Mesenchymal stem cell (in vitro differentiated cells and primary cell): ENCODE measurements around the gene TAS2R14.
A peak's percentile ranks its signal among the peaks of the same experiment; 100 is the strongest.

Experiments used
- DNase-seq: peaks from one replicate; pipeline ENCODE4 v3.0.0-alpha.2; 2013
- H2AFZ ChIP-seq: one replicate; pipeline ENCODE4 v1.6.1; 2013; ENCODE audit warnings: low read depth, mild to moderate bottlenecking, control low read depth, inconsistent platforms, low read length, moderate library complexity
- H2AK5ac ChIP-seq: 2 replicates; pipeline ENCODE4 v1.6.1; 2013; ENCODE audit warnings: low read length, moderate library complexity, mild to moderate bottlenecking, inconsistent platforms; ENCODE audit not compliant: severe bottlenecking
- H2BK120ac ChIP-seq: one replicate; pipeline ENCODE4 v1.6.1; 2013; ENCODE audit warnings: low read depth, mild to moderate bottlenecking, inconsistent platforms, low read length, moderate library complexity
- H2BK12ac ChIP-seq, 2 experiments: one replicate each; pipeline ENCODE4 v1.6.1; 2013; ENCODE audit warnings: inconsistent platforms in 2 of 2, low read length in 2 of 2, mild to moderate bottlenecking in 2 of 2, moderate library complexity in 2 of 2, control low read depth in 1 of 2
- H2BK15ac ChIP-seq: one replicate; pipeline ENCODE4 v1.6.1; 2013; ENCODE audit warnings: mild to moderate bottlenecking, low read depth, inconsistent platforms; ENCODE audit not compliant: poor library complexity, severe bottlenecking
- H2BK5ac ChIP-seq: 2 replicates; pipeline ENCODE4 v1.6.1; 2013; ENCODE audit warnings: low read depth, mild to moderate bottlenecking, low read length, control low read depth, inconsistent platforms; ENCODE audit not compliant: poor library complexity, severe bottlenecking
- H3K14ac ChIP-seq, 2 experiments: one replicate each; pipeline ENCODE4 v1.6.1; 2013; ENCODE audit warnings: inconsistent platforms in 2 of 2, low read length in 2 of 2, control low read depth in 1 of 2, mild to moderate bottlenecking in 1 of 2, moderate library complexity in 1 of 2
- H3K18ac ChIP-seq, 2 experiments: one replicate each; pipeline ENCODE4 v1.6.1; 2013; ENCODE audit warnings: inconsistent platforms in 2 of 2, low read length in 2 of 2, control low read depth in 1 of 2, low read depth in 1 of 2, mild to moderate bottlenecking in 1 of 2
- H3K23ac ChIP-seq, 2 experiments: one replicate each; pipeline ENCODE4 v1.6.1; 2013; ENCODE audit warnings: inconsistent platforms in 2 of 2, low read length in 2 of 2, mild to moderate bottlenecking in 2 of 2, moderate library complexity in 2 of 2, control low read depth in 1 of 2
- H3K27ac ChIP-seq: 2 replicates; pipeline ENCODE4 v1.5.1; 2013; ENCODE audit warnings: mild to moderate bottlenecking, moderate library complexity, low read length, control low read depth, inconsistent platforms; ENCODE audit not compliant: poor library complexity, severe bottlenecking
- H3K27me3 ChIP-seq, 2 experiments: 2 replicates each; pipeline versions ENCODE4 v1.6.1 to v1.7.0; 2013; ENCODE audit warnings: low read length in 2 of 2, mild to moderate bottlenecking in 2 of 2, moderate library complexity in 2 of 2, control low read depth in 1 of 2, inconsistent platforms in 1 of 2; ENCODE audit not compliant: control insufficient read depth in 1 of 2, insufficient read depth in 1 of 2
- H3K36me3 ChIP-seq, 2 experiments: 2 replicates each; pipeline versions ENCODE4 v1.6.1 to v1.7.0; 2013; ENCODE audit warnings: low read length in 2 of 2, control low read depth in 1 of 2, inconsistent platforms in 1 of 2, low read depth in 1 of 2, mild to moderate bottlenecking in 1 of 2; ENCODE audit not compliant: insufficient read depth in 2 of 2, control insufficient read depth in 1 of 2
- H3K4ac ChIP-seq, 2 experiments: one replicate each; pipeline ENCODE4 v1.6.1; 2013; ENCODE audit warnings: inconsistent platforms in 2 of 2, low read length in 2 of 2, mild to moderate bottlenecking in 2 of 2, moderate library complexity in 2 of 2, control low read depth in 1 of 2, low read depth in 1 of 2
- H3K4me1 ChIP-seq: 2 replicates; pipeline ENCODE4 v1.6.1; 2013; ENCODE audit warnings: low read depth, low read length, control low read depth; ENCODE audit not compliant: control insufficient read depth, insufficient read depth
- H3K4me2 ChIP-seq: 2 replicates; pipeline ENCODE4 v1.6.1; 2013; ENCODE audit warnings: low read length, mild to moderate bottlenecking, inconsistent platforms; ENCODE audit not compliant: poor library complexity, severe bottlenecking
- H3K4me3 ChIP-seq, 2 experiments: 2 replicates each; pipeline versions ENCODE4 v1.5.1 to v1.7.0; 2013; ENCODE audit warnings: low read length in 2 of 2, mild to moderate bottlenecking in 2 of 2, control low read depth in 1 of 2, low read depth in 1 of 2; ENCODE audit not compliant: insufficient read depth in 1 of 2
- H3K79me1 ChIP-seq: replicated peaks from 2 replicates; pipeline ENCODE4 v1.6.1; 2013; ENCODE audit warnings: mild to moderate bottlenecking, control low read depth, low read length, inconsistent platforms; ENCODE audit not compliant: poor library complexity, severe bottlenecking
- H3K9ac ChIP-seq: 2 replicates; pipeline ENCODE4 v1.7.0; 2013; ENCODE audit warnings: mild to moderate bottlenecking, low read length, moderate library complexity
- H3K9me3 ChIP-seq: 2 replicates; pipeline ENCODE4 v1.7.0; 2013; ENCODE audit warnings: mild to moderate bottlenecking, low read length; ENCODE audit not compliant: control insufficient read depth
- H4K8ac ChIP-seq: one replicate; pipeline ENCODE4 v1.6.1; 2013; ENCODE audit warnings: inconsistent platforms, mild to moderate bottlenecking, low read length, moderate library complexity
- H4K91ac ChIP-seq: one replicate; pipeline ENCODE4 v1.6.1; 2013; ENCODE audit warnings: mild to moderate bottlenecking, low read length, inconsistent platforms
- WGBS: methylation state at CpG from one replicate; pipeline ENCODE4 v1.1.7; 2013; ENCODE audit warnings: mixed read lengths; 5-methylcytosine and 5-hydroxymethylcytosine counted together

The TAS2R14 gene

GRCh38 chr12:10952645-10953044 is 13.6 kb upstream of the TAS2R14 start:
- H2BK5ac ChIP-seq: no peak overlapping the region
- H3K27ac ChIP-seq: no peak overlapping the region
- 98% methylated on average over 4 of the region's 4 CpGs for WGBS
- H3K36me3 ChIP-seq: peaks cover 0 to 4% of the 10 kb centered on the region in 2 experiments
- H2BK120ac ChIP-seq: no peak overlapping the region
- no peak overlapping the region for H3K14ac ChIP-seq
- no peak for DNase-seq
- peaks cover 19% of the 10 kb centered on the region for H3K79me1 ChIP-seq
- no peak overlapping the region for H3K4ac ChIP-seq
- H2BK12ac ChIP-seq: no peak overlapping the region
- H3K4me2 ChIP-seq: no peak overlapping the region
- no peak overlapping the region for H3K4me3 ChIP-seq
- no peak overlapping the region for H4K8ac ChIP-seq
- no peak overlapping the region for H3K9ac ChIP-seq
- H3K27me3 ChIP-seq: no peaks in the 10 kb centered on the region
- no peak overlapping the region for H2BK15ac ChIP-seq
- no peak overlapping the region for H2AFZ ChIP-seq
- no peak overlapping the region for H2AK5ac ChIP-seq
- peaks cover 43% of the 10 kb centered on the region for H3K9me3 ChIP-seq
- H4K91ac ChIP-seq: no peak overlapping the region
- H3K18ac ChIP-seq: no peak overlapping the region
- no peak overlapping the region for H3K23ac ChIP-seq
- H3K4me1 ChIP-seq: no peaks in the 10 kb centered on the region

- no peak for DNase-seq
- no peak overlapping the region for H2AFZ ChIP-seq
- no peak overlapping the region for H2BK120ac ChIP-seq
- no peaks in the 10 kb centered on the region for H3K36me3 ChIP-seq
- H3K9ac ChIP-seq: no peak overlapping the region
- peaks cover 6% of the 10 kb centered on the region for H3K4me1 ChIP-seq
- H4K8ac ChIP-seq: no peak overlapping the region
- 98% methylated on average over 2 of the region's 2 CpGs for WGBS
- no peak overlapping the region for H4K91ac ChIP-seq
- no peak overlapping the region for H3K4me2 ChIP-seq
- H2BK15ac ChIP-seq: no peak overlapping the region
- H3K27me3 ChIP-seq: no peaks in the 10 kb centered on the region
- H3K79me1 ChIP-seq: peaks cover 3% of the 10 kb centered on the region
- no peak overlapping the region for H2AK5ac ChIP-seq
- H2BK5ac ChIP-seq: no peak overlapping the region
- H3K4me3 ChIP-seq: no peak overlapping the region
- no peak overlapping the region for H3K4ac ChIP-seq
- no peak overlapping the region for H3K23ac ChIP-seq
- peak overlapping the region; percentile 13 for H3K27ac ChIP-seq
- no peak overlapping the region for H2BK12ac ChIP-seq
- H3K9me3 ChIP-seq: peaks cover 25% of the 10 kb centered on the region
- H3K14ac ChIP-seq: no peak overlapping the region
- H3K18ac ChIP-seq: no peak overlapping the region
Measured at GRCh38 chr12:10943167-10943566, 4.1 kb upstream of the TAS2R14 start.

DNA sequence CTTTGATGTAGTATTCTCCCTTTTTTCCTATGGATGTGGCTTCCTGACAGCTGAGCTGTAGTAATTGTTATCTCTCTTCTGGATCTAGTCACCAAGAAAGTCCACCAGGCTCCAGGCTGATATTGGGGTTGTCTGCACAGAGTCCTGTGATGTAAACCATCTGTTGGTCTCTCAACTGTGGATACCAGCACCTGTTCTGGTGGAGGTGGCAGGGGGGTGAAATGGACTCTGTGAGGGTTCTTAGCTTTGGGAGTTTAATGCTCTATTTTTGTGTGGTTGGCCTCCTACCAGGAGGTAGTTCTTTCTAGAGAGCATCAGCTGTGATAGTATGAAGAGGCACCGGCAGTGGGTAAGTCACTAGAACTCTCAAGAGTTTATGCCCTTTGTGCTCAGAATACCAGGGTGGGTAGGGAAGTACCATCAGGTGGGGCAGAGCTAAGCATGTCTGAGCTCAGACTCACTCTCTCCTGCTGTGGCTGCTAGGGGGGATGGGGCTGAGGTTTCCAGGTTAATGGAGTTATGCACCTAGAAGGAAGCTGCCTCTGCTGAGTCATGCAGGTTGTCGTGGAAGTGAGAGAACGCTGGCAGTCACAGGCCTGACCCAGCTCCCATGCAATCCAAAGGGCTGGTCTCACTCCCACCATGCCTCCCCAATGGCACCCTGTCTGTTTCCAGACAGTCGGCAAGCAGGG is 3.0 kb upstream of the TAS2R14 start:
- no peak for DNase-seq
- peak overlapping the region in 1 of 2 experiments; percentile 1 for H3K14ac ChIP-seq
- H3K4me3 ChIP-seq: no peak overlapping the region
- H3K4me1 ChIP-seq: peaks cover 6% of the 10 kb centered on the region
- H3K9ac ChIP-seq: no peak overlapping the region
- H3K9me3 ChIP-seq: peaks cover 14% of the 10 kb centered on the region
- H2AK5ac ChIP-seq: peak overlapping the region; percentile 80
- no peak overlapping the region for H4K91ac ChIP-seq
- H2BK5ac ChIP-seq: no peak overlapping the region
- H2AFZ ChIP-seq: no peak overlapping the region
- no peaks in the 10 kb centered on the region for H3K36me3 ChIP-seq
- no peak overlapping the region for H2BK15ac ChIP-seq
- no peak overlapping the region for H3K4ac ChIP-seq
- peaks cover 3% of the 10 kb centered on the region for H3K79me1 ChIP-seq
- H3K27ac ChIP-seq: peak overlapping the region; percentile 43
- no peak overlapping the region for H3K4me2 ChIP-seq
- no peak overlapping the region for H4K8ac ChIP-seq
- no peaks in the 10 kb centered on the region for H3K27me3 ChIP-seq
- H3K18ac ChIP-seq: no peak overlapping the region
- WGBS: 68% methylated on average over 4 of the region's 4 CpGs
- no peak overlapping the region for H2BK120ac ChIP-seq
- no peak overlapping the region for H3K23ac ChIP-seq
- no peak overlapping the region for H2BK12ac ChIP-seq

DNA sequence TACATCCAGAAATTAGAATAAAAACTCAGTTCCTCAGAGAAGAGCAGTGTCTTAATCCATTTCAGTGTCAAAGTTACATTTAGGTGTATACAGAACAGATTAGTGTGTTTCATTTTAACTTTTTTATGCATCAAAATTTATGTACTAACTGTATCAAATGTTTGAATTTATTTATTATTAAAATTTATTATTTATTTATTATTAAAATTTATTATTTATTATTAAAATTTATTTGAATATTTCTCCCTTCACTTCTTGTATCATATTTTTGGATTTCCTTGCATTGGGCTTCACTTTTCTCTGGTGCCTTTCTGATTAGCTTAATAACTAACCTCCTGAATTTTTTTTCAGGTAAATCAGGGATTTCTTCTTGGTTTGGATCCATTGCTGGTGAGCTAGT is 2.3 kb upstream of the TAS2R14 start:
- H4K91ac ChIP-seq: no peak overlapping the region
- H3K14ac ChIP-seq: no peak overlapping the region
- no peak overlapping the region for H2BK15ac ChIP-seq
- no peak overlapping the region for H3K9ac ChIP-seq
- H3K79me1 ChIP-seq: peaks cover 3% of the 10 kb centered on the region
- no peak overlapping the region for H3K4me3 ChIP-seq
- H3K27me3 ChIP-seq: no peaks in the 10 kb centered on the region
- H2AFZ ChIP-seq: no peak overlapping the region
- peaks cover 7% of the 10 kb centered on the region for H3K9me3 ChIP-seq
- no peak overlapping the region for H3K4me2 ChIP-seq
- no peak overlapping the region for H3K18ac ChIP-seq
- no peaks in the 10 kb centered on the region for H3K36me3 ChIP-seq
- no peak for DNase-seq
- peak overlapping the region; percentile 43 for H3K27ac ChIP-seq
- H2AK5ac ChIP-seq: peak overlapping the region; percentile 80
- no peak overlapping the region for H4K8ac ChIP-seq
- H3K4me1 ChIP-seq: peaks cover 6% of the 10 kb centered on the region
- H2BK120ac ChIP-seq: no peak overlapping the region
- H3K23ac ChIP-seq: no peak overlapping the region
- no peak overlapping the region for H2BK12ac ChIP-seq
- no peak overlapping the region for H3K4ac ChIP-seq
- H2BK5ac ChIP-seq: no peak overlapping the region
